Dedifferentiated amniotic fluid mesenchymal stem cell (primary cell): ENCODE data around the gene IZUMO2.

Source experiments
- DNase-seq: peaks from one replicate; pipeline ENCODE4 v3.0.0-alpha.2; 2016; ENCODE audit errors: extremely low spot score

Gene IZUMO2

DNA sequence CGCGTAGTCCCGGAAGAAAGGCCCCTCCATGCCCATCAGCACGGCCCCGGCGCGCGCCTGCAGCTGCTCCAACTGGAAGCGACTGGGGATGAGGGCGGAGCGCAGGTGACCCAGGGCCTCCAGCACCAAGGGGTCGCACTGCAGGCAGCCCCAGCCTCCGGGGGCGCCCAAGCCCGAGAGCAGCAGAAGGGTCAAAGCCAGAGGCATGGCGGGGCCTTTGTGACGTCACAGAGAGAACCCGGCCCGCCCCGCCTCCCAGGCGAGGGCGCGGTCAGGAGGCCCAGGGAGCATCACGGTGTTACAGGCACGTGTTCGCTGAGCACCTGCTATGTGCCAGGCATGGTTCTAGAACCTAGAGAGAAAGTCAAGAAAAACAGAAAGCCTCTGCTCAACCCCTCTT, at the start of gene IZUMO2:
Gene IZUMO2 (minus strand): TSS at position 294 of the 400 bp plus-strand sequence. CDS start 87 bp downstream, at position 207.
- DNase-seq: no peak

DNA sequence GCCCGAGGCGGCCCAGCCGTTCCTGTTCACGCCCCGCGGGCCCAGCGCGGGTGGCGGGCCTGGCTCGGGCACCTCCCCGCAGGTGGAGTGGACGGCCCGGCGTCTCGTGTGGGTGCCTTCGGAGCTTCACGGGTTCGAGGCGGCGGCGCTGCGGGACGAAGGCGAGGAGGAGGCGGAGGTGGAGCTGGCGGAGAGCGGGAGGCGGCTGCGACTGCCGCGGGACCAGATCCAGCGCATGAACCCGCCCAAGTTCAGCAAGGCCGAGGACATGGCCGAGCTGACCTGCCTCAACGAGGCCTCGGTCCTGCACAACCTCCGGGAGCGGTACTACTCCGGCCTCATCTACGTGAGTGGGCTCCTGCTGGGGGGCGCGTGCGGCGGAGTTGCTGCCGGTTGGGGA, 47.3 kb upstream of the IZUMO2 start:
- DNase-seq: no peak

DNA sequence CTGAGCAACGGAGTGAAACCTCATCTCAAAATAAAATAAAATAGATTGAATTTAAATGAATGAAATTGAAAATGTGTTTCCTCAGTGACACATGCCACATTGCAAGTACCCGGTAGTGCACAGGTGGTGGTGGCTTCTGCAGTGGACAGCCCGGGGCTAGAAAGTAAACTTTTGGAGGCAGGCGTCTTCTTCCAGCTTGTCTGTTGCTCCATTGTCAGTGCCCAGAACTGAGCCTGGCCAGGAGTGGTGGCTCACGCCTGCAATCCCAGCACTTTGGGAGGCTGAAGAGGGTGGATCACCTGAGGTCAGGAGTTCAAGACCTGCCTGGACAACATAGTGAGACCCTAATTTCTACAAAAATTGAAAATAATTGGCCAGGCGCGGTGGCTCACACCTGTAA, 46.0 kb upstream of the IZUMO2 start:
- no peak for DNase-seq

DNA sequence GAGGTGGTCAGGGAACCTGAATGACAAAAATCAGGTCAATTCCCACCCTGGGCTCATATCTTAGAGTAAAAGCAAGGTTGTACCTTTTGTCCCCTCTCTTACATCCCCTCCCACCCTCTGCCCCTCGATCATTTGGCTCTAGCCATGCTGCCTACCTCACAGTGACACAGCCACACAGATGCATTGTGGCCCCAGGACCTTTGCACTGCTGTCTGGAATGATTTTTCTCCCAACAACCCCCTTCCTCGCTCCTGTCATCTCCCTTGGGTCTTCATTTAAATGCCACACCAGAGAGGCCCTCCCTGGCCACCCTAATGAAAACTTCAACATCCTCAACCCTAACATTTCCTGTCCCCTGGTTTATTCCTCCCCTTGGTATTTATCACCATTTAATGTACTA, 44.6 kb upstream of the IZUMO2 start:
- no peak for DNase-seq

DNA sequence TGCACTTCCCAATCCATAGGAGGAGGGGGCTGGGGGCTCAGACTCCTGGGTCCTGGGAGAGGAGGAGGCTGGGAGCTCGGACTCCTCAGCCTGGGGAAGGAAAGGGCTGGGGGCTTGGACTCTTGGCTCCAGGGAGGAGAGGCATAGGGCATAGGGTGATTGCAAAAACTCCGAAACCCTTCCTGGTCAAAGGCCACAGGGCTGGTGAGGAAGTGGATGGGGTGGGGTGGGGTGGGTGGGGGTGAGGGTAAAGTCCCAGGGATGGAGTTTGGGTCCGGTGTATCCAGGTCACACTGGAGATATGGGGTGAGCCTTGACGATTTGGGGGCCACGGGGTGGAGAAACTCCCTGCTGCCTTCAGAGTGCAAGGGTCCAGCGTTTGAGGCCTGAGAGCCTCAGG, 43.1 kb upstream of the IZUMO2 start:
- DNase-seq: no peak

DNA sequence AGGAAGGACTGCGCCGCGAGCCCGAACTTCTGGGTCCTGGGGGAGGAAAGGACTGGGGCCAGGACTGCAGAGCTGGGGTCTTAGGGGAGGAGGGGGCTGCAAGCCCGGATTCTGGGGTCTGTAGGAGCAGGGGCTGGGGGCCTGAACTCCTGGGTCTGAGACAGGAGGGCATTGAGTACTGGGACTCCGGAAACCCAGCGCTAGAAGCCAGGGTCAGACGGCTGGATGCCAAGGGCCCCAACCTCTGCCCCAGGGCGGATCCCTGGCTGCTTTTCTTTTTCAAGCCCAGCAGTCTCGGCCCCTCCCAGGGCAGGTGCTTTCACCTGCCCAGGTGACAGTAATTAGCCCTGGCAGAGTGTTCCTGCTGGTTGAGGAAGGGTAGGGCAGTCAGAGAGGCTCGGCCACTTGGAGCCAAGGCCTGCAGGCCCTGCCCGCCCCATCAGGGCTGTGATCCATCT, 42.6 kb upstream of the IZUMO2 start:
- no peak for DNase-seq

DNA sequence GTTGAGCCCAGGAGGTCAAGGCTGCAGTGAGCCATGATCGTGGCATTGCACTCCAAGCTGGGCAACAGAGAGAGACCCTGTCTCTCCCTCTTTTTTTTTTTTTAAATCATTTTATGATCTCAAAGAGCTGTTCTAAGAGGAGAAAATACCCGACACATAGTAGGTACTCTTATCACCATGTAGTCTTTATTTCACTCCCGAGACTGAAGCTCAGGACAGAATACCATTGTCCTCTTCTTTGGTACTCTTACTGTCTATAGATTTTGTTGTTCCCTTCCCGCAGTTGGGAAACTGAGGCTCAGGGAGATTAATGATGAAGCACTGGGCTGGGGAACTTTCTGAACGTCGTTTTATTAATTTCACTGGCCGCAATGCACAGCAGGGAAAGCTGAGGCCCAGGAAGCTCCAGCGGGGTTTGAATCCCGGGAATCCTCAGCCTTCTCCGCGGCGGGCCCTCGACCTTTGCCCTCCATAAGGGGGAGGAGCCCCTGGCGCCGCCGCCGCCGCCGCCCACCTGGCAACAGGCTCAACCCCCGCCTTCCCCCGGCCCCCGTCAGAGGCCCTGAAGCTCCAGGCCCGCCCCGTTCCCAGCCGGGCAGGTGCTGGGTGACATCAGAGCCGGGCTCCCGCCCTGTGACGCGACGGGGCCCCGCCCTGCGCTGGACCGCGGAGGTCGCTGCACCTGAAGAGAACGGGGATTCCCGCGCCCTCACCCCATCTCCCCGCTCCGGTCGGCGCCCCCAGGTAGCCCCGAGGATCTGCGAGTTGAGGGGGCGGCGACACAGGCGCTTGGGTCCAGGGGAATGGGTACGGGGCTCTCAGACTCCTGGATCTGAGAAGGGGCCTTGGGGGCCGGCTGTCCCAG, 42.0 kb upstream of the IZUMO2 start:
- DNase-seq: no peak

DNA sequence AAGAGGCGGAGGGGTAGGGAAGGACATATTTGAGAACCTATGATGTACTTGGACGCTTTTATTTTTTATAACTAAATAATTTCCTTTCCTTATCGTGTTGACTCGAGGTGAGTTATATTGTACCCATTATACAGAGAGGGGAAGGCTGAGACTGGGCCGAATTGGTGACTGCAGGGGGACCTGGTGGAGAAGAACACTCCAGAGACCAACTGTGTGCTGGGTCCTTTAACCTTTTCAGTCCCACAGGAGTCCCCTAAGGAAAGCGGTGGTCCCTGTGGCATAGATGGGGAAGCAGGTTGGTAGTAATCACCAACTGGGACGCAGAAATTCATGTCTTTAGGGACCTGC, 41.0 kb upstream of the IZUMO2 start:
- no peak for DNase-seq

DNA sequence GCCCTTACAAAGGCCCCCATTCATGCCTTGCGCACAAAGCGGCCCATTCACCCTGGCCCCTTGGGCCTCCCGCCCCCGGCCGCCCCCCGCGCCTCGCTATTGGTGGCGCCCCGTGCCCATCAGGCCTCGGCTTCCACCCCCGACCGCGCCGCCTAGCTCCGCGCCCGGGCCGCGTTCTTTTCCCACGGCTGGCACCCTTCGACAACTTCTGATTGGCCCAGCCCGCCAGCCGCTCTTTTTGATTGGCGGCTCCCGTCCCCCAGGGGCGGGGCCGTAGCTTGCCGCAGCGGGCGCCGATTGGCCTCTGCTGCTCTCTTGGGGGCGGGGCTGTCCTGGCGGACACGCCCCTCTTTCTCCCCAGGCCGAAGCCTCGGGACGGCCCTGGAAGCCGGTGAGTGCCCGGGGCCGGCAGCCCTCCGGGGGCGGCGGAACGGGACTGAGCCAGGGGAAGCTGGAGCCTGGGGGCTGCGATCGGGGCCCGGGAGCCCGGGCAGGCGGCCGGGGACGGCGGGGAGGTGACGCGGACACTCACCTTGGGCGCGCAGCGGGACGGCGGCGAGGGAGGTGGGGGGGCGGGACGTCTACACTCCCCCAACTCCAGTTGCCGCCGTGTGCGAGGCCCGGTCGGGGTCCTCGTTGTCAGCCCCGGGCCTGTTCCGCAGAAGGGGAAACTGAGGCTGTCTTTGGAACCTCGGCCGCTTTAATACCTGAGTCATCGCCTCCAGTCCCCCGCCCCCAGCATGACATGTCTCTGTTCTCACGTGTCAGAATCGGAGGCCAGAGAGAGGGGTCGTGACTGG, 40.4 kb upstream of the IZUMO2 start, which contains the start of gene MYH14:
Gene MYH14 (plus strand): TSS at position 342 of the 800 bp plus-strand sequence. CDS start 6,744 bp downstream, outside the sequence.
- DNase-seq: no peak

DNA sequence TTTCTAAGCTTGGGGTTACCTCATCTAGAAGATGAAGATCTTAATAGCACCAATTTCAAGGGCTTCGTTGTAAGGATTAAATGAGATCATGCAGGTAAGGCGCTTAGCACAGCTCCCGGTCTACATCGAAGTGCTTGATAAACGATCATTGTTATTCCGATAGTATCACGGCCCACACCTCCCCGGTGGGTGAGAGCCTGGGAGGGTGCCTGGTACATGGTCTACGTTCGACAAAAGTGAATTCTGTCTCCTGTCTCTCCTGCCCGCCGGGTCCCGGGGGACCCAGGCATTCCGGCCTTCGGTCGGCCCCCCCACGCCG, 39.8 kb upstream of the IZUMO2 start:
- DNase-seq: no peak

DNA sequence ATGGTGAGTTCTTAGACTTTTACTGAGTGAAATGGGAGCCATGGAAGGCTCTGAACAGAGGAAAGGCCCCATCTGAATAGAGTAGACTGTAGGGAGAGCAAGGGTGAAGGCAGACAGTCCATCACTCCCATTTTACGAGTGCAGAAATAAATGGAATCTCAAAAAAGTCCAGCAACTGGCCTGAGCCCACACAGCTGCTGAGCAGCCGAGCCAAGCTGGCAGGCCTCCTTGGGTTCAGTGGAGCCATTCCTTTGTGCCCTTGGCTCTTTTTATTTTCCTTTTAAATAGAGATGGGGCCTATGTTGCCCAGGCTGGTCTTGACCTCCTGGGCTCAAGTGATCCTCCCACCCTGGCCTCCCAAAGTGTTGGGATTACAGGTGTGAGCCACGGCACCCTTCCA, 39.3 kb upstream of the IZUMO2 start:
- no peak for DNase-seq

DNA sequence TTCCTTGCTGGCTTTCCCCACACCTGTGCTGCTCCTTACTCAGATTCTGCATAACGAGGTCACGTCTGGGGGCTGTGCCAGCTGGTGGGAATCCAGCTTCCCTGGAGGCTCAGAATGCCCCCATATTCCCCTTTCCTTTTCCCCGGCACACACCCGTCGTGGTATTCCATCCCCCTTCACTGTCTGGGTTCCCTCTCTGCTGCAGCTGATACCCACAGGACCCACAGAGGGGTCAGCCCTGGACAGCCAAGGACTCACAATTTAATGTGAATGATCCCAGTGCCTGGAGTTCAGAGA, 36.1 kb upstream of the IZUMO2 start:
- no peak for DNase-seq

DNA sequence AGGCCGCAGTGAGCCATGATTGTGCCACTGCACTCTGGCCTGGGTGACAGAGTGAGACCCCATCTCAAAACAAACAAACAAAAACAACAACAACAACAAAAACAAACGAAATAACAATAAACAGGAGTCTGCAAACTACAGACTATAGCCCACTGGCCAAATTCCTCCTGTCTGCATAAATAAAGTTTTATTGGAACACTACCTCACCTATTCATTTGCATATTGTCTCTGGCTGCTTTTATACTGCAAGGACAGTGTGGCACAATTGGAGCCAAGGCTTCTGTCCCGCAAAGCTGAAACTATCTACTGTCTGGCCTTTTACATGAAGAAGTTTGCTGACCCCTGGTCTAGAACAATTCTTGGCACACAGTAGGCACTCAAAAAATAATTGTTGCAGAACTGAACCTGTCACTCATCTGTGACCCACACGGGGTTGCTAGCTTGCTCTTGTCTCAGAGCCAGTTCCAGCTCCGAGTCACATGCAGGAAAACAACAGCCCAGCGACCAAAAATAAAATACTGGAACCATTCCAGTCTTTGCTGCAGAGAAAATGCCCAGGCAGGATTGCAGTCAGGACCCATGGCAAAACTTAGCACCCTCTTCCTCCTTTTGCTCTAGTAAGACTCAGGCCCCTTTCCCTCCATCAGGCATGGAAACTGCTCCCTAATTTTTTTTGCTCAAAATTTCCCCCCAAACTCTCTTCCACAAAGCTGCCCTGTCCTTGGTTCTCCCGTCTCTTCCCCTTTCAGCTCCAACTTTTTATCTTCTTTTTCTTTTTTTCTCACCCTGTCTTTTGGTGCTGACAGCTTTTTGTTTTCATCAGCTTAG, 35.6 kb upstream of the IZUMO2 start:
- no peak for DNase-seq

DNA sequence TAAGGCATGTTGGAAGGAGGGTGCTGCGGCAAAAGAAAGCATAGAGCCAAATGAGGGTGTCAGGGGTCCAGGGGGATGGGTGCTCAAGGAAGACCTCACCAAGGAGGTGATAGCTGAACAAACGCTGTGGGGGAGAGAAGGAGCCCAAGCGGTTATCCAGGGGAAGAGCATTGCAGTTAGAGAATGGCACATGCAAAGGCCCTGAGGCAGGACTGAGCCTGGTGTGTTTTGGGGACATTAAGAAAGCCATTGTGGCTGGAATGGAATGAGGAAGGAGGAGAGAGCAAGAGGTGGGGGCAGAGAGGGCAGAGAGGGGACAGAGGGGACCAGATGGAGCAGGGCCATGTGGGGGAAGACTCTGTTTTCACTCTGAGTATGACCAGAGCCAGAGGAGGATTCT, 34.3 kb upstream of the IZUMO2 start:
- no peak for DNase-seq

DNA sequence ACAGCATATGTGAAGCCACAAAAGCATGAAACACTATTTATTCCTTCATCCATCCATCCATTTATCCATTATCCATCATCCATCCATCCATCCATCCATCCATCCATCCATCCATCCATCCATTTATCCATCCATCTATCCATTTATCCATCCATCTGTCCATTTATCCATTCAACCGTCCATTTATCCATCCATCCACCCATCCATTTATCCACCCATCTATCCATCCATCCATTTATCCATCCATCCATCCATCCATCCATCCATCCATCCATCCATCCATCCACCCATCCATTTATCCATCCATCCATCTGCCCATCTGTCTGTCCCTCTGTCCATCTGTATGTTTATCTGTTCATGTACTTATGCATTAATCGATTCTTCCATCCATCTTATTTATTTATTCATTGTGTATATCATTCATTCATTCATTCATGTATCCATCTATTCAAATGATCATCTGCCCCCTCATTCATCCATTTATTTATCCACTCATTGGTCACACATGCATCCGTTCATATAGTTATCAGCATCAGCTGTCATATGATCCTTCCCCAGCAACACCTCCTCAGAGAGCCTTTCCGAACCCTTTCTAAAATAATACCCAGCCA, 33.3 kb upstream of the IZUMO2 start:
- no peak for DNase-seq

DNA sequence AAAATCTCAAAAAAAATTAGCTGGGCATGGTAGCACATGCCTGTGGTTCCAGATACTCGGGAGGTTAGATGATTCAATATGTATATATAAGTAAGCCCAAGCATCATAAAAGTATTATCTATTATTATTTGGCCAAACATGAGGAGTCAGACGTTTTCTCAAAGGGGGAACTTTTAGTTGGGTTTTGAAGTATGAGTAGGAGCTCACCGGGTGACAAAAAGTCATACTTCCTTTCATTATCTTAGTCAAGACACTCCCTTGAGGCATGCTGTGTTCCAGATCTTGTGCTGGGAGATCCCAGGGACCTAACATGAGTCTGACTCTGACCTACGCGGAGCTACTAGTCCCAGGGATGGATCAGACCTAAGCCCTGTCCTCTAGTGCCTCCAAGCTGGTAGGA, 32.1 kb upstream of the IZUMO2 start:
- DNase-seq: no peak

DNA sequence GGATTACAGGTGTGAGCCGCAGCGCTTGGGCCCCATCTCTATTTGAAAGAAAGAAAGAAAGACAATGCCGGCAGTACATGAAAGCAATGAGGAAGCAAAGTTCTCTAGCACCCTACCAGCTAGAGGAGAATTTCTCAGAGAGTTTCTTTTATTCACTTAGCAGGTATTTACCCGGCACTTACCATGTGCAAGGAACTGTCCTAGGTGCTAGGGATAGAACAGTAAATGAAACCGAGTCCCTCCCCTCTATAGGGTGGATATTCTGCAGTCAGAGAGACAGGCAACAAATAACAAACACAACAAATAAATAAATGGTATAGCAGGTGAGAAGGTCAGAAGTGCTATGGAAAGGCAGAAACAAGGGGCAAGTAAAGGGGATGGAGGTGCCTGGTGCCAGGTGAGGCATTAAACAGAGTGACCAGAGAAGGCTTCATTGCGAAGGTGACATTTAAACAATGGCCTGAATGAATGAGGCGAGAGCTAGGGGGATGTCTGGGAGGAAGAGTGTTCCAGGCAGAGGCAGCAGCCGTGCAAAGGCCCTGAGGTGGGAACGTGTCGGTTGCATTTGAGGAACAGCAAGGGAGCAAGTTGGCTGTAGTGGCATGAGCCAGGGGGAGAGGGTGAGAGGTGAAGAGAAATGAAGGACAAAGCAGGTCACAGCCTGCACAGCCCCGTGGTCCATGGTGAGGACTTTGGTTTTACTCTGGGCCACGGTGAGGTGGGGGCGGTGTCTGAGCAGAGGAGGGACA, 29.6 kb upstream of the IZUMO2 start:
- no peak for DNase-seq

DNA sequence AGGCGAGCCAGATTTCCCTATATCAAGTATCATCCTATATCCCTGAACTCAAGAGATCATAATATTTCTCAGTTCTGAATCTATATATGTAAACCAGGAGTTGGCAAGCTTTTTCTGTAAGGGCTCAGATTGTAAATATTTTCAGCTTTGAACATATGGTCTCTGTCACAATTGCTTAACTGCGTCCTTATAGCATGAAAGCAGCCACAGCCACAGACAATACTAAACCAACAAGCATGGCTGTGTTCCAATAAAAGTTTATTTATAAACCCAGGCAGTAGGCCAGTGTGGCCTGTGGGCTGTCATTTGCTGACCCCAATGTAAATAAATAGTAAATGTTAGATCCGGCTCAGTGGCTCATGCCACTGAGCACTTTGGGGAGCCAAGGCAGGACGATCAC, 28.1 kb upstream of the IZUMO2 start:
- no peak for DNase-seq

DNA sequence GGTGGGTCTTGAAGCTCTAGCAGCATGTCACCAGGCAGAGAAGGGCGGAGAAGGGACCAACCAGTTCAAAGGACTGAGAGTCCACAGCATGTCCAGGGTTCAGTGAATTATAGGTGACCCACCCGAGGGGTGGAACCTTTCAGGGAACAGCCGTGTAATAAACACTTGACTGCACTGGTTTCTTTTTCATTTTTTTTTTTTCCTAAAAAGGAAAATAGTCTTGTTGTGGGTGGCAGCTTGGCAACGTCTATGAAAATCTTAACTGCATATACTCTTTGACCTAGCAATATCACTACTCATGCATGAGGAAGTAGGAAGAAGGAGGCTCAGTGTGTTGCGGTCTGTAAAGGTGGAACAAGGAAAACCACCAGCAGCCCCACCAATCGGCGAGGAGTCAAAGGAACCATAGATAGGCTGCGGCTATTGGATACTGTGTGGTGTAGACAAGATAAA, 27.4 kb upstream of the IZUMO2 start:
- no peak for DNase-seq

DNA sequence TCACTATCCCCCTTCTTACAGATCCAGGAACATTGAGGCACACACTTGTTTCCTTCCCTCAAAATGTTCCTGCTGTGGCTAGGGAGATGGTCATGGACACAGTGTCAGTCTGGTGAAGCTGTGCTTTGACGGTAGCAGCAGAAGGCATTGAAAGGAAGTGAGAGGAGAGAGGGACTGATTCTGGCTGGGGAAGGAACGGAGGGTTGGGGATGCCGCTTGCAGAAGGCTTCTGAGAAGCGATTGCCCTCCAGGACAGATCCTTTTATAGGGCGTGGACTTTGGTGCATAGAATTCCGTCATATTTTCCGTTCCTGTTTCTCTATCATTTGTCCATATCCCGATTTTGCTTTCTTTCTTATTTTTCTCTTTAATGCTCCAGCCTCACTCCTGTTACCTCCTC, 26.2 kb upstream of the IZUMO2 start:
- no peak for DNase-seq

DNA sequence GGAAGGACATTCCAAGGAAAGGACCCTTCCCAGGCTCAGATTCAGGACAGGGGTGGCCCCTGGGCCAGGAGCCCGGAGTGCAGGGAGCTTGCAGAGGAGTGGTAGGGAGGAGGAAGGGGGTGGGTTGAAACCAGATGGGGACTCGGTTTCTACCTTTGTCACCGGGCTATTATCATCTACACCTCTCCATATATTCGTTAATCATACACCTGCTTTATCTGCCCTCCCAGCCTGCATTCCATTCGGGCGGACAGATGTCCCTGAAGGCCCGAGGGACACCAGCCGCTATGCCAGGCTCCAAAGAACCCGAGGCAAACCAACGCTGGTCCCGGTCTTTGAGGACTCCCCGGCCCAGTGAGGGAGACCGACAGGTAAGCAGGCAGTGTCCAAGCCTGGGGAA, 24.9 kb upstream of the IZUMO2 start:
- DNase-seq: no peak
